GM23338 (cell line): Measurements from ENCODE around the gene PLIN4. TPM values are rescaled to one million over a fixed set of nuclear protein-coding genes. Genes with fewer than 3 reads are reported as not detected.
A peak's percentile ranks its signal among the peaks of the same experiment; 100 is the strongest.

Experiments used
- ATAC-seq: fragments of 200-7000 bp; cut with Tn5 transposase; 3 replicates; pipeline ENCODE4 v1.9.1; 2020
- DNase-seq: peaks from one replicate; pipeline ENCODE4 v3.0.0-alpha.2; 2015; ENCODE audit warnings: low spot score
- H2AFZ ChIP-seq: fragments of 200-600 bp; sonication (generic); 2 replicates; pipeline ENCODE4 v1.8.0; 2016; ENCODE audit warnings: antibody characterized with exemption, mild to moderate bottlenecking, moderate library complexity
- H3F3A ChIP-seq: fragments of 200-600 bp; sonication (generic); replicated peaks from 2 replicates; pipeline ENCODE4 v1.8.0; 2017; ENCODE audit warnings: antibody characterized with exemption, mixed run types, low read depth
- H3K27ac ChIP-seq: fragments of 200-600 bp; sonication (generic); 2 replicates; pipeline ENCODE4 v1.6.1; 2016; ENCODE audit warnings: low read depth
- H3K27me3 ChIP-seq: fragments of 200-600 bp; sonication (generic); 2 replicates; pipeline ENCODE4 v1.8.0; 2016; ENCODE audit warnings: mild to moderate bottlenecking, mixed run types, moderate library complexity; ENCODE audit not compliant: insufficient read depth
- H3K36me3 ChIP-seq: fragments of 200-600 bp; sonication (generic); 2 replicates; pipeline ENCODE4 v1.8.0; 2016; ENCODE audit warnings: mild to moderate bottlenecking; ENCODE audit not compliant: insufficient read depth
- H3K4me1 ChIP-seq: fragments of 200-600 bp; sonication (generic); 2 replicates; pipeline ENCODE4 v1.8.0; 2016; ENCODE audit warnings: mild to moderate bottlenecking, moderate library complexity; ENCODE audit not compliant: insufficient read depth
- H3K4me2 ChIP-seq: fragments of 200-600 bp; sonication (generic); 2 replicates; pipeline ENCODE4 v1.7.1; 2017; ENCODE audit warnings: mixed run types
- H3K4me3 ChIP-seq: fragments of 200-600 bp; sonication (generic); 2 replicates; pipeline ENCODE4 v1.6.1; 2016; ENCODE audit warnings: mixed run types
- H3K79me2 ChIP-seq: fragments of 200-600 bp; sonication (generic); replicated peaks from 2 replicates; pipeline ENCODE4 v1.8.0; 2017; ENCODE audit warnings: mild to moderate bottlenecking; ENCODE audit not compliant: insufficient read depth
- H3K9me2 ChIP-seq: fragments of 200-600 bp; sonication (generic); 2 replicates; pipeline ENCODE4 v1.8.0; 2017; ENCODE audit not compliant: insufficient read depth
- H4K20me1 ChIP-seq: fragments of 200-600 bp; sonication (generic); replicated peaks from 2 replicates; pipeline ENCODE4 v1.8.0; 2017; ENCODE audit warnings: mild to moderate bottlenecking; ENCODE audit not compliant: insufficient read depth
- H3K27ac Mint-ChIP-seq: 2 replicates; pipeline ENCODE4 v1.8.0; 2020; ENCODE audit warnings: inconsistent platforms, mild to moderate bottlenecking, moderate library complexity, mixed read lengths
- H3K27me3 Mint-ChIP-seq: 3 replicates; pipeline ENCODE4 v1.8.0; 2022; ENCODE audit warnings: low read depth, mild to moderate bottlenecking, moderate library complexity, mixed read lengths, inconsistent platforms; ENCODE audit not compliant: insufficient read depth, poor library complexity
- H3K36me3 Mint-ChIP-seq: 3 replicates; pipeline ENCODE4 v1.8.0; 2021; ENCODE audit warnings: low read depth, mild to moderate bottlenecking, inconsistent platforms, moderate library complexity, mixed read lengths
- H3K4me1 Mint-ChIP-seq: 3 replicates; pipeline ENCODE4 v1.8.0; 2020; ENCODE audit warnings: mild to moderate bottlenecking, inconsistent platforms, mixed read lengths
- H3K4me3 Mint-ChIP-seq: 3 replicates; pipeline ENCODE4 v1.8.0; 2021; ENCODE audit warnings: moderate library complexity, mild to moderate bottlenecking, inconsistent platforms, mixed read lengths
- H3K9me3 Mint-ChIP-seq: 3 replicates; pipeline ENCODE4 v1.8.0; 2020; ENCODE audit warnings: moderate library complexity, mild to moderate bottlenecking, inconsistent platforms, mixed read lengths
- CREB1 ChIP-seq: fragments of 250-450 bp; sonication (Bioruptor Pico); IDR thresholded peaks from 2 replicates; pipeline ENCODE4 v1.5.0; 2020; ENCODE audit warnings: low read depth, mild to moderate bottlenecking, moderate library complexity
- EZH2 ChIP-seq: fragments of 200-600 bp; sonication (generic); IDR thresholded peaks from one replicate; pipeline ENCODE4 v1.8.0; 2017; ENCODE audit warnings: antibody characterized with exemption, mild to moderate bottlenecking, low read depth; ENCODE audit not compliant: unreplicated experiment
- JUNB ChIP-seq: IDR thresholded peaks from one replicate; pipeline ENCODE4 v1.6.1; 2016; ENCODE audit warnings: antibody characterized with exemption; ENCODE audit not compliant: unreplicated experiment
- POLR2AphosphoS5 ChIP-seq: IDR thresholded peaks from 2 replicates; pipeline ENCODE4 v1.6.1; 2016; ENCODE audit warnings: antibody characterized with exemption, low read depth
- ZNF114 ChIP-seq: fragments of 250-450 bp; sonication (Bioruptor Pico); IDR thresholded peaks from 2 replicates; pipeline ENCODE4 v1.5.0; 2020; ENCODE audit warnings: mild to moderate bottlenecking, moderate library complexity
- ZNF331 ChIP-seq: fragments of 250-450 bp; sonication (Bioruptor Pico); IDR thresholded peaks from 2 replicates; pipeline ENCODE4 v1.5.0; 2020; ENCODE audit warnings: low read depth, mild to moderate bottlenecking, moderate library complexity
- polyA plus RNA-seq: library from polyadenylated mRNA; unstranded; fragments of >200 nt; fragmentation: Nextera tagmentation; extraction: Ambion mirVana; gene quantifications from 2 replicates; pipeline ENCODE4 v1.2.1, GENCODE V29; 2016
- total RNA-seq: library from RNA; depleted of rRNA; stranded (reverse); fragments of >200 nt; shearing (Covaris generic); gene quantifications from 2 replicates; pipeline ENCODE4 v1.2.3, GENCODE V29; 2014
- TF ChIP-seq, protein P1 (sequence below): IDR thresholded peaks from 2 replicates; pipeline ENCODE4 v1.6.1; 2016; ENCODE audit warnings: antibody characterized with exemption
- TF ChIP-seq, protein P2 (sequence below): IDR thresholded peaks from one replicate; pipeline ENCODE4 v1.6.1; 2018; ENCODE audit warnings: antibody characterized with exemption; ENCODE audit not compliant: unreplicated experiment
- TF ChIP-seq, protein P3 (sequence below), 2 experiments: fragments of 200-600 bp in 1 of 2; sonication (generic) in 1 of 2; conservative IDR thresholded peaks; 2 replicates each; pipeline versions ENCODE4 v1.5.1 to v1.6.1; 2016 to 2017; ENCODE audit warnings: antibody characterized with exemption in 2 of 2, low read depth in 2 of 2, mild to moderate bottlenecking in 2 of 2, moderate library complexity in 1 of 2
- TF ChIP-seq, protein P4 (sequence below): fragments of 250-450 bp; sonication (Bioruptor Pico); IDR thresholded peaks from 2 replicates; pipeline ENCODE4 v1.5.0; 2020; ENCODE audit warnings: mild to moderate bottlenecking, moderate library complexity

PLIN4 gene
- total and polyA plus RNA-seq, 2 experiments from 2014 or later, result 0.19 to 0.59 TPM

DNA sequence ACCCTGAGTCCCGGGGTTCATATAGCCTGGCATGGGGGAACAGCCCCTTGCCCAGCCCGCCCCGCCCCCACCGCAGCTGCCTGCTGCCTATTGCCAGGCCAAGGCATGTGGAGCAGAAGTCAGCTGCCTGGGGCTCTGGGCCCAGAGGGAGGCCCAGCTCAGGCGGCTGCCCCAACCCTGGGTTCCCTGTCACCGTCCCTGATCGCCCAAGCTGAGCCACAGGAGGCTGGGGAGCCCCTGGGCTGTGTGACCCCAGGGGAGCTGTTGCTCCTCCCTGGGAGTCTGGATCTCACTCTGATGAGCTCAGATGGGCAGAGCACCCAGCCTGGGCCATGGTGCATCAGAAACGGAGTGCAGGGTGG lies 1.4 kb downstream of the PLIN4 start:
- TF ChIP-seq ZNF331 (CRISPR knock-in tag), result no peak
- no peak for TF ChIP-seq ZNF114
- TF ChIP-seq CREB1 (CRISPR knock-in tag), result no peak
- TF ChIP-seq JUNB, result no peak
- TF ChIP-seq EZH2, result no peak
- TF ChIP-seq, protein P1, sequence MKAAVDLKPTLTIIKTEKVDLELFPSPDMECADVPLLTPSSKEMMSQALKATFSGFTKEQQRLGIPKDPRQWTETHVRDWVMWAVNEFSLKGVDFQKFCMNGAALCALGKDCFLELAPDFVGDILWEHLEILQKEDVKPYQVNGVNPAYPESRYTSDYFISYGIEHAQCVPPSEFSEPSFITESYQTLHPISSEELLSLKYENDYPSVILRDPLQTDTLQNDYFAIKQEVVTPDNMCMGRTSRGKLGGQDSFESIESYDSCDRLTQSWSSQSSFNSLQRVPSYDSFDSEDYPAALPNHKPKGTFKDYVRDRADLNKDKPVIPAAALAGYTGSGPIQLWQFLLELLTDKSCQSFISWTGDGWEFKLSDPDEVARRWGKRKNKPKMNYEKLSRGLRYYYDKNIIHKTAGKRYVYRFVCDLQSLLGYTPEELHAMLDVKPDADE, result no peak
- TF ChIP-seq, protein P2, sequence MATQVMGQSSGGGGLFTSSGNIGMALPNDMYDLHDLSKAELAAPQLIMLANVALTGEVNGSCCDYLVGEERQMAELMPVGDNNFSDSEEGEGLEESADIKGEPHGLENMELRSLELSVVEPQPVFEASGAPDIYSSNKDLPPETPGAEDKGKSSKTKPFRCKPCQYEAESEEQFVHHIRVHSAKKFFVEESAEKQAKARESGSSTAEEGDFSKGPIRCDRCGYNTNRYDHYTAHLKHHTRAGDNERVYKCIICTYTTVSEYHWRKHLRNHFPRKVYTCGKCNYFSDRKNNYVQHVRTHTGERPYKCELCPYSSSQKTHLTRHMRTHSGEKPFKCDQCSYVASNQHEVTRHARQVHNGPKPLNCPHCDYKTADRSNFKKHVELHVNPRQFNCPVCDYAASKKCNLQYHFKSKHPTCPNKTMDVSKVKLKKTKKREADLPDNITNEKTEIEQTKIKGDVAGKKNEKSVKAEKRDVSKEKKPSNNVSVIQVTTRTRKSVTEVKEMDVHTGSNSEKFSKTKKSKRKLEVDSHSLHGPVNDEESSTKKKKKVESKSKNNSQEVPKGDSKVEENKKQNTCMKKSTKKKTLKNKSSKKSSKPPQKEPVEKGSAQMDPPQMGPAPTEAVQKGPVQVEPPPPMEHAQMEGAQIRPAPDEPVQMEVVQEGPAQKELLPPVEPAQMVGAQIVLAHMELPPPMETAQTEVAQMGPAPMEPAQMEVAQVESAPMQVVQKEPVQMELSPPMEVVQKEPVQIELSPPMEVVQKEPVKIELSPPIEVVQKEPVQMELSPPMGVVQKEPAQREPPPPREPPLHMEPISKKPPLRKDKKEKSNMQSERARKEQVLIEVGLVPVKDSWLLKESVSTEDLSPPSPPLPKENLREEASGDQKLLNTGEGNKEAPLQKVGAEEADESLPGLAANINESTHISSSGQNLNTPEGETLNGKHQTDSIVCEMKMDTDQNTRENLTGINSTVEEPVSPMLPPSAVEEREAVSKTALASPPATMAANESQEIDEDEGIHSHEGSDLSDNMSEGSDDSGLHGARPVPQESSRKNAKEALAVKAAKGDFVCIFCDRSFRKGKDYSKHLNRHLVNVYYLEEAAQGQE, result no peak
- TF ChIP-seq, protein P3, sequence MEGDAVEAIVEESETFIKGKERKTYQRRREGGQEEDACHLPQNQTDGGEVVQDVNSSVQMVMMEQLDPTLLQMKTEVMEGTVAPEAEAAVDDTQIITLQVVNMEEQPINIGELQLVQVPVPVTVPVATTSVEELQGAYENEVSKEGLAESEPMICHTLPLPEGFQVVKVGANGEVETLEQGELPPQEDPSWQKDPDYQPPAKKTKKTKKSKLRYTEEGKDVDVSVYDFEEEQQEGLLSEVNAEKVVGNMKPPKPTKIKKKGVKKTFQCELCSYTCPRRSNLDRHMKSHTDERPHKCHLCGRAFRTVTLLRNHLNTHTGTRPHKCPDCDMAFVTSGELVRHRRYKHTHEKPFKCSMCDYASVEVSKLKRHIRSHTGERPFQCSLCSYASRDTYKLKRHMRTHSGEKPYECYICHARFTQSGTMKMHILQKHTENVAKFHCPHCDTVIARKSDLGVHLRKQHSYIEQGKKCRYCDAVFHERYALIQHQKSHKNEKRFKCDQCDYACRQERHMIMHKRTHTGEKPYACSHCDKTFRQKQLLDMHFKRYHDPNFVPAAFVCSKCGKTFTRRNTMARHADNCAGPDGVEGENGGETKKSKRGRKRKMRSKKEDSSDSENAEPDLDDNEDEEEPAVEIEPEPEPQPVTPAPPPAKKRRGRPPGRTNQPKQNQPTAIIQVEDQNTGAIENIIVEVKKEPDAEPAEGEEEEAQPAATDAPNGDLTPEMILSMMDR (conservative IDR thresholded peaks at IDR 0.05; ENCODE audit: low read depth in 2 of 2), result no peak
- TF ChIP-seq, protein P4, sequence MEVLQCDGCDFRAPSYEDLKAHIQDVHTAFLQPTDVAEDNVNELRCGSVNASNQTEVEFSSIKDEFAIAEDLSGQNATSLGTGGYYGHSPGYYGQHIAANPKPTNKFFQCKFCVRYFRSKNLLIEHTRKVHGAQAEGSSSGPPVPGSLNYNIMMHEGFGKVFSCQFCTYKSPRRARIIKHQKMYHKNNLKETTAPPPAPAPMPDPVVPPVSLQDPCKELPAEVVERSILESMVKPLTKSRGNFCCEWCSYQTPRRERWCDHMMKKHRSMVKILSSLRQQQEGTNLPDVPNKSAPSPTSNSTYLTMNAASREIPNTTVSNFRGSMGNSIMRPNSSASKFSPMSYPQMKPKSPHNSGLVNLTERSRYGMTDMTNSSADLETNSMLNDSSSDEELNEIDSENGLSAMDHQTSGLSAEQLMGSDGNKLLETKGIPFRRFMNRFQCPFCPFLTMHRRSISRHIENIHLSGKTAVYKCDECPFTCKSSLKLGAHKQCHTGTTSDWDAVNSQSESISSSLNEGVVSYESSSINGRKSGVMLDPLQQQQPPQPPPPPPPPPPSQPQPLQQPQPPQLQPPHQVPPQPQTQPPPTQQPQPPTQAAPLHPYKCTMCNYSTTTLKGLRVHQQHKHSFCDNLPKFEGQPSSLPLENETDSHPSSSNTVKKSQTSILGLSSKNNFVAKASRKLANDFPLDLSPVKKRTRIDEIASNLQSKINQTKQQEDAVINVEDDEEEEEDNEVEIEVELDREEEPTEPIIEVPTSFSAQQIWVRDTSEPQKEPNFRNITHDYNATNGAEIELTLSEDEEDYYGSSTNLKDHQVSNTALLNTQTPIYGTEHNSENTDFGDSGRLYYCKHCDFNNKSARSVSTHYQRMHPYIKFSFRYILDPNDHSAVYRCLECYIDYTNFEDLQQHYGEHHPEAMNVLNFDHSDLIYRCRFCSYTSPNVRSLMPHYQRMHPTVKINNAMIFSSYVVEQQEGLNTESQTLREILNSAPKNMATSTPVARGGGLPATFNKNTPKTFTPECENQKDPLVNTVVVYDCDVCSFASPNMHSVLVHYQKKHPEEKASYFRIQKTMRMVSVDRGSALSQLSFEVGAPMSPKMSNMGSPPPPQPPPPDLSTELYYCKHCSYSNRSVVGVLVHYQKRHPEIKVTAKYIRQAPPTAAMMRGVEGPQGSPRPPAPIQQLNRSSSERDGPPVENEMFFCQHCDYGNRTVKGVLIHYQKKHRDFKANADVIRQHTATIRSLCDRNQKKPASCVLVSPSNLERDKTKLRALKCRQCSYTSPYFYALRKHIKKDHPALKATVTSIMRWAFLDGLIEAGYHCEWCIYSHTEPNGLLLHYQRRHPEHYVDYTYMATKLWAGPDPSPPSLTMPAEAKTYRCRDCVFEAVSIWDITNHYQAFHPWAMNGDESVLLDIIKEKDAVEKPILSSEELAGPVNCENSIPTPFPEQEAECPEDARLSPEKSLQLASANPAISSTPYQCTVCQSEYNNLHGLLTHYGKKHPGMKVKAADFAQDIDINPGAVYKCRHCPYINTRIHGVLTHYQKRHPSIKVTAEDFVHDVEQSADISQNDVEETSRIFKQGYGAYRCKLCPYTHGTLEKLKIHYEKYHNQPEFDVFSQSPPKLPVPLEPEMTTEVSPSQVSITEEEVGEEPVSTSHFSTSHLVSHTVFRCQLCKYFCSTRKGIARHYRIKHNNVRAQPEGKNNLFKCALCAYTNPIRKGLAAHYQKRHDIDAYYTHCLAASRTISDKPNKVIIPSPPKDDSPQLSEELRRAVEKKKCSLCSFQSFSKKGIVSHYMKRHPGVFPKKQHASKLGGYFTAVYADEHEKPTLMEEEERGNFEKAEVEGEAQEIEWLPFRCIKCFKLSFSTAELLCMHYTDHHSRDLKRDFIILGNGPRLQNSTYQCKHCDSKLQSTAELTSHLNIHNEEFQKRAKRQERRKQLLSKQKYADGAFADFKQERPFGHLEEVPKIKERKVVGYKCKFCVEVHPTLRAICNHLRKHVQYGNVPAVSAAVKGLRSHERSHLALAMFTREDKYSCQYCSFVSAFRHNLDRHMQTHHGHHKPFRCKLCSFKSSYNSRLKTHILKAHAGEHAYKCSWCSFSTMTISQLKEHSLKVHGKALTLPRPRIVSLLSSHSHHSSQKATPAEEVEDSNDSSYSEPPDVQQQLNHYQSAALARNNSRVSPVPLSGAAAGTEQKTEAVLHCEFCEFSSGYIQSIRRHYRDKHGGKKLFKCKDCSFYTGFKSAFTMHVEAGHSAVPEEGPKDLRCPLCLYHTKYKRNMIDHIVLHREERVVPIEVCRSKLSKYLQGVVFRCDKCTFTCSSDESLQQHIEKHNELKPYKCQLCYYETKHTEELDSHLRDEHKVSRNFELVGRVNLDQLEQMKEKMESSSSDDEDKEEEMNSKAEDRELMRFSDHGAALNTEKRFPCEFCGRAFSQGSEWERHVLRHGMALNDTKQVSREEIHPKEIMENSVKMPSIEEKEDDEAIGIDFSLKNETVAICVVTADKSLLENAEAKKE (CRISPR knock-in tag), result no peak
- TF ChIP-seq POLR2AphosphoS5, result no peak
- DNase-seq, result no peak
- H3K4me3 Mint-ChIP-seq, result no peak overlapping the region

More for the DNA sequence above, 1.4 kb downstream of the PLIN4 start:
- H4K20me1 ChIP-seq, result no peaks in the 10 kb centered on the region
- H3K4me1 ChIP-seq, result no peaks in the 10 kb centered on the region
- Mint-ChIP-seq H3K27me3 (peaks cover 47% of the 10 kb centered on the region), H3K36me3 (peaks cover 2% of the 10 kb centered on the region; the same call in 1 of the 3 replicates), H3K27ac (no peak overlapping the region), H3K4me1 (peaks cover 4% of the 10 kb centered on the region), H3K9me3 (peaks cover 3% of the 10 kb centered on the region; the same call in 2 of the 3 replicates)
- no peaks in the 10 kb centered on the region for H3K9me2 ChIP-seq
- H3K4me3 ChIP-seq, result no peak overlapping the region
- peak; percentile 17 for ATAC-seq
- peaks cover 37% of the 10 kb centered on the region; the same call in 1 of the 2 replicates for H3K27me3 ChIP-seq
- no peak overlapping the region for H2AFZ ChIP-seq
- H3K79me2 ChIP-seq, result no peaks in the 10 kb centered on the region
- no peaks in the 10 kb centered on the region for H3K36me3 ChIP-seq
- H3F3A ChIP-seq, result no peaks in the 10 kb centered on the region
- no peak overlapping the region for H3K27ac ChIP-seq
- no peak overlapping the region for H3K4me2 ChIP-seq
